HG03097 (cell line): Measurements from ENCODE around the gene PUM2.
A peak's percentile ranks its signal among the peaks of the same experiment; 100 is the strongest.

Experiments used
- ATAC-seq: cut with Tn5 transposase; IDR thresholded peaks from one replicate; pipeline ENCODE4 v1.9.1; 2021; ENCODE audit not compliant: unreplicated experiment, low FRiP score

The PUM2 gene

GRCh38 chr2:20346565-20347381, 3.9 kb downstream of the PUM2 start:
- ATAC-seq, result no peak

DNA sequence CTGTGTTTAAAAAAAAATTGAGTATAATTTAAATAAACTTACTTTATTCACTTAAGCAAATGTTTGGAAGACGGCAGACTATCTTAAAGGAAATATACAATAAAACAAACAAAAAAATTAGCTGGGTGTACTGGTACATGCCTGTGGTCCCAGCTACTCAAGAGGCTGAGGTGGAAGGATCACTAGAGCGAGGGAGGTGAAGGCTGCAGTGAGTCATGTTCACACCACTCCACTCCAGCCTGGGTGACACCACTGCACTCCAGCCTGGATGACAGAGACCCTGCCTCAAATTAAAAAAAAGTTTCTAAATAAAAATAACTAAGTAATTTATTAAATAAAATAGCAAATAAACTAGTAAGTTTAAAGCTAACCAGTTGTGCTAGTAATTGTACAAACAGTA, 7.5 kb downstream of the PUM2 start:
- no peak for ATAC-seq

GRCh38 chr2:20339012-20339411, 11.6 kb downstream of the PUM2 start:
- ATAC-seq, result no peak

GRCh38 chr2:20334605-20335203, 15.9 kb downstream of the PUM2 start:
- no peak for ATAC-seq

- ATAC-seq, result no peak
Observed at GRCh38 chr2:20333738-20334137, 16.9 kb downstream of the PUM2 start.

GRCh38 chr2:20330192-20330591, 20.5 kb downstream of the PUM2 start:
- no peak for ATAC-seq

GRCh38 chr2:20327370-20327769, 23.3 kb downstream of the PUM2 start:
- no peak for ATAC-seq

- ATAC-seq, result peak; percentile 52
Observed at GRCh38 chr2:20326163-20326780, 24.4 kb downstream of the PUM2 start.

DNA sequence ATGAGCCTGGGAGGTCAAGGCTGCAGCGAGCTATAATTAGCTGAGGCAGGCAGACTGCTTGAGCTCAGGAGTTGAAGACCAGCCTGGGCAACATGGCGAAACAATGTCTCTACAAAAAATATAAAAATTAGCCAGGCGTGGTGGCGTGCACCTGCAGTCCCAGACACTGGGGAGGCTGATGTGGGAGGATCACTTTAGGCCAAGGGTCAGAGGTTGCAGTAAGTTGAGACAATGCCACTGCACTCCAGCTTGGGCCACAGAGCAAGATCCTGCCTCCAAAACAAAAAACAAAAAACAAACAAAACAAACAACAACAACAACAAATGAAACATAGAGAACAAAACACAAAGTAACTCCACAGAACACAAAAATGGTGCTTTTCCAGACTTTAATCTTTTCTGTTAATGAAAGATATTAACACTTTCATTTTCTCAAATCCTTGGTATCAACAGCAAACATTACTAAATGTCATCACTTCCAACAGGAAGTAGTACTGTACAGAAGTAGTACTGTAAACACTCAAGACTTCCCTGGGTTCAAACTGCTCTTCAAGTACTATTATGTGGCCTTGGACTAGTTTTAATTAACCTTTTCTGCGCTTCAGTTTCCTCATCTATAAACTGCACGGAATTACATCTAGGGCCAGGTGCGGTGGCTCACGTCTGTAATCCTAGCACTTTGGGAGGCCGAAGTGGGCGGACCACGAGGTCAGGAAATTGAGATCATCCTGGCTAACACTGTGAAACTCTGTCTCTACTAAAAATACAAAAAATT, 27.9 kb downstream of the PUM2 start:
- no peak for ATAC-seq

GRCh38 chr2:20317690-20318089, 33.0 kb downstream of the PUM2 start:
- ATAC-seq, result no peak

- no peak for ATAC-seq
Observed at GRCh38 chr2:20317197-20317596, 33.4 kb downstream of the PUM2 start.

- no peak for ATAC-seq
Observed at GRCh38 chr2:20314562-20315501, 35.8 kb downstream of the PUM2 start.

- no peak for ATAC-seq
Observed at GRCh38 chr2:20313659-20314058, 37.0 kb downstream of the PUM2 start.

- ATAC-seq, result no peak
Observed at GRCh38 chr2:20309001-20309400, 41.6 kb downstream of the PUM2 start.

DNA sequence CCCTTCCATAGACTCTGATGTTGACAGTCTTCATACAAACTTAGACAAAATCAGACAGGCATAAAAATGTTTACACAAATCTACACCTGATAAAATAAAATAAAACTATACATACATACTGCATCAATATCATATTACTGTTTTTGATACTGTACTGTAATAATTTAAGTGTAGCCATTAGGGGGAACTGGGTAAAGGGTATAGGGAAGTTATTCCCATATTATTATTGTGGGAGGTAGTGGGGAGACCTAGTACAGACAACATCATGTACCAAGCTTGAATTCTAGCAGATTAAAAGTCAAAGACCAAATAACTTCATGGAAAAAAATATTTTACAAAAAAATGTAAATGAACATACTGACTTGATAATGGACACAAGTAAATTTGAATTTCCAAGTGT, 43.3 kb downstream of the PUM2 start:
- no peak for ATAC-seq

GRCh38 chr2:20304411-20304810, 46.2 kb downstream of the PUM2 start:
- no peak for ATAC-seq

DNA sequence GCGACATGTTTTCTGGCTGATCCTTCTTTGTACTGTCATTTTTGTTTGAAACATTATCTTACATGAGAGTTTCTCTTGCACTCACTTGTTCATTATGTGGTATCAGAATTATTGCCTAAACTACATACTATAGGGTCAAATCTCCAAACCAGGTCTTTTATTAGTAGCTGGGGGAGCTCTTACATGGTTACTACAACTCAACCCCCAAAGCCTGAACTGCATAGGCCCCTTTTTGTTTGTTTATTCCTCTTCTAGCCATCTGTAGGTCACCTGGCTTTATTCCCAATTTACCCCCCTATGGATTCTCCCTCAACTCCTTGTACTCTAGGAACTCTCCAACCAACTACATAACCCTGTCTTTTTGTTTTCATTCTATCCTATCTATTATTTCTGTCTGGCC, 46.7 kb downstream of the PUM2 start:
- ATAC-seq, result no peak

GRCh38 chr2:20302019-20302418, 48.6 kb downstream of the PUM2 start:
- no peak for ATAC-seq

DNA sequence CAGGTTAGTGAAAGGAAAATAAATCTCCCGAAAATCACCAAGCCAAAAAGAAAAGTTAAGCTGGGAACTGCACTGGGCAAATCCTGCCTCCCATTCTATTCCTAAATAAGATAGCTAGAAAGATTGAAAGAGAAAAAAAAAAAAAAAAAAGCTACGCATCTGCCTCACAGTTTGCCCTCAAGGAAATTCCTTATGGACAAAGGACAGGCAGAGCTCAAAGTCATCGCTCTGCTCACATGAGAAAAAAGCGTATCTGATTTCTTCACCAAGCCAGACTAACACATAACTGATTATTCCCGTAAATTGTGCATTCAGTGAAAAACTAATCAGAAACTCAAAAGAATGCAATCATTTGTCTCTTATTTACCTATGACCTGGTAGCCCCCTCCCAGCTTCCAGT, 50.0 kb downstream of the PUM2 start:
- ATAC-seq, result no peak

- ATAC-seq, result no peak
Observed at GRCh38 chr2:20299113-20299512, 51.5 kb downstream of the PUM2 start.
